AG20443 (cell line): ENCODE results near the gene CEP162.
"Not testable (repeated sequence)": the region's sequence is repeated elsewhere in the genome, so short reads cannot be mapped to it uniquely, and the experiment has no call there.

Experiments
- DNase-seq: peaks from one replicate; pipeline ENCODE4 v3.0.0; 2012; ENCODE audit warnings: low spot score, mixed read lengths

CEP162 gene

GRCh38 chr6:84084705-84085104, 142.7 kb downstream of the CEP162 start:
- DNase-seq = not testable (repeated sequence)

- DNase-seq = no peak
Measured at GRCh38 chr6:84082689-84083265, 144.7 kb downstream of the CEP162 start.

- DNase-seq = no peak
Measured at GRCh38 chr6:84081222-84081621, 146.2 kb downstream of the CEP162 start.

- no peak for DNase-seq
Measured at GRCh38 chr6:84078335-84078734, 149.1 kb downstream of the CEP162 start.

DNA sequence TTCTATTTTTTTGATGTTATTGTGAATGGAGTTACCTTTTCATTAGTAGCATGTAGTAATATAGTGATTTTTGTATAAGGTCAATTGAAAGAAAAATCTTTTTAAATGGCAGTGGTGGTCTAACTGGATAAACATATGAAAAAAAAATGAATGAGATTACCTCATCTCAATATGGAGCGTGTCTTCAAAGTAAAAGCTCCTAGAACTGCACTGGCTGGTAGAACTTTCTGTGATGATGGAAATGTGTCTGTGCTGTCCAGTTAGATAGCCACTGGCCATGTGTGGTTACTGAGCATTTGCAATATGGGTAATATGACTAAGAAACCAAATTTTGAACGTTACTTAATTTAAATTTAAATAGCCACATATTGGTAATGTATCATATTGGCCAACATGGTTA, 149.8 kb downstream of the CEP162 start:
- DNase-seq = no peak

DNA sequence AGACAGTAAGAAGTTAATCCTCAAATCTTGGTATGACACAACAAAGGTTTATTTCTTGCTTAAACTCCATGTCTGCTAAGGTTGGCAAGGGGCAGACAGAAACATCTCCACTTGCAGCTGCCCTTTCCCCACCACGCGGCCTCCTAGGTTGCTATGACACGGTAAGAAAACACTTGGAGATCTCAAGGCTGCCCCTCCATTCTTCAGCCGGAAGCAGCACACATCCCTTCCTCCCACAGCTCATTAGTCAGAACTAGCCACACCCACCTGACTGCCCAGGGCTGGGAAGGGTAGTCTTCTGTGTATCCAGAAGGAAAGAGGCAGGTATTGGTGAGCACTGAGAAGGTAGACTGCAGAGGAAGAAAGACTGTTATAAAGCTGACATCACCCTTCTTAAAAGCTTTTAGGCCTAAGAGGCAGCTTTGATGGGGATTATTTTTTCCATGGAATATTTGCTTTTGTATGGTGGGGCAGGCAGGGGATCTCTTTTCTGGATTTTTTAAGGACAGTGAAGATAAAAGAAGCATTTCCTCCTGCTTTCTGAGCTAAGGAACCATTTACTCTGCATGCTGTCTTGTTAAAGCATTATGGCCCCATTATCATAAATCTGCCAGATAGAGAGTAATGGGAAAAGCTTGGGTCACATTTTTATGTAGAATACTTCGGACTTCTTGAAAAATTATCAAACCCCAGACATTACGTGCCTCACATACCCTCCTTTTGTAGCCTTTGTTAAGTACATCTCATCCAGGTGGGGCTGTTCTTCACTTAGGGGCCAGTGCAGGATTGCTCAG, 152.3 kb downstream of the CEP162 start:
- DNase-seq = peak; percentile 30
